ENCODE measurements around the gene D2HGDH.
"Not testable (repeated sequence)": the region's sequence is repeated elsewhere in the genome, so short reads cannot be mapped to it uniquely, and the experiment has no call there.

D2HGDH gene

GRCh38 chr2:241815477-241816430, 81.3 kb downstream of the D2HGDH start:
- no peak for DNase-seq
- H3K4me1 Mint-ChIP-seq (ENCODE audit: low read depth) = peaks cover 8% of the 10 kb centered on the region
- H3K9me3 Mint-ChIP-seq = no peaks in the 10 kb centered on the region
- no peak overlapping the region for H3K27ac Mint-ChIP-seq
- H3K36me3 Mint-ChIP-seq (ENCODE audit: low read depth) = no peaks in the 10 kb centered on the region
- H3K4me3 Mint-ChIP-seq = no peak overlapping the region
- peaks cover 13% of the 10 kb centered on the region for H3K27me3 Mint-ChIP-seq

- no peak for DNase-seq
- no peaks in the 10 kb centered on the region for H3K9me3 Mint-ChIP-seq
- H3K27ac Mint-ChIP-seq = no peak overlapping the region
- H3K27me3 Mint-ChIP-seq = peaks cover 13% of the 10 kb centered on the region
- H3K36me3 Mint-ChIP-seq (ENCODE audit: low read depth) = no peaks in the 10 kb centered on the region
- H3K4me1 Mint-ChIP-seq (ENCODE audit: low read depth) = peaks cover 12% of the 10 kb centered on the region
- H3K4me3 Mint-ChIP-seq = no peak overlapping the region
These were observed 82.1 kb downstream of the D2HGDH start for GRCh38 chr2:241816431-241817121.

GRCh38 chr2:241817126-241817820, 82.8 kb downstream of the D2HGDH start:
- Mint-ChIP-seq H3K27me3 (peaks cover 13% of the 10 kb centered on the region), H3K27ac (no peak overlapping the region), H3K9me3 (no peaks in the 10 kb centered on the region), H3K4me1 (ENCODE audit: low read depth) (peaks cover 14% of the 10 kb centered on the region), H3K36me3 (ENCODE audit: low read depth) (no peaks in the 10 kb centered on the region), H3K4me3 (no peak overlapping the region)
- no peak for DNase-seq

GRCh38 chr2:241817821-241818215, 83.4 kb downstream of the D2HGDH start:
- Mint-ChIP-seq H3K27me3 (peaks cover 13% of the 10 kb centered on the region), H3K4me1 (ENCODE audit: low read depth) (peaks cover 14% of the 10 kb centered on the region)
- DNase-seq; H3K9me3 Mint-ChIP-seq; H3K36me3 Mint-ChIP-seq (ENCODE audit: low read depth); H3K27ac Mint-ChIP-seq; H3K4me3 Mint-ChIP-seq: not testable (repeated sequence)
